PC-9 (cell line): ENCODE measurements around the gene RCE1. TPM values are rescaled to one million over a fixed set of nuclear protein-coding genes. Genes with fewer than 3 reads are reported as not detected.

Experiments
- BruUV-seq: library from RNA; stranded (reverse); fragments of 400-500 nt; replicated peaks from 2 replicates; lab custom pipeline; 2021; lab: Mats Ljungman, UMichigan
- CTCF ChIA-PET: fragments of 300-600 bp; sonication (Branson Sonifier 250); formaldehyde crosslinking; loops from one replicate; lab custom pipeline; 2022; ENCODE audit warnings: antibody characterized with exemption; lab: Charles Lee
- POLR2A ChIA-PET: fragments of 300-600 bp; sonication (Branson Sonifier 250); formaldehyde crosslinking; loops from one replicate; lab custom pipeline; 2022; ENCODE audit warnings: antibody characterized with exemption; ENCODE audit not compliant: unreplicated experiment; lab: Charles Lee
- DNase-seq, 2 experiments: peaks; one replicate each; pipeline versions ENCODE4 v3.0.0 to v3.0.0-alpha.2; 2015 to 2022; ENCODE audit warnings: mixed read lengths in 1 of 2
- H2AFZ ChIP-seq: fragments of 200-600 bp; sonication (generic); 2 replicates; pipeline ENCODE4 v1.8.1; 2017; ENCODE audit warnings: antibody characterized with exemption
- H3F3A ChIP-seq: fragments of 200-600 bp; sonication (generic); 2 replicates; pipeline ENCODE4 v1.8.1; 2017; ENCODE audit warnings: antibody characterized with exemption, mild to moderate bottlenecking, low read depth; ENCODE audit not compliant: insufficient read depth
- H3K27ac ChIP-seq: fragments of 200-600 bp; sonication (generic); 2 replicates; pipeline ENCODE4 v1.6.1; 2016; ENCODE audit warnings: mixed run types
- H3K27me3 ChIP-seq: fragments of 200-600 bp; sonication (generic); 2 replicates; pipeline ENCODE4 v1.6.1; 2016; ENCODE audit warnings: low read depth, mixed run types; ENCODE audit not compliant: insufficient read depth
- H3K36me3 ChIP-seq: fragments of 200-600 bp; sonication (generic); 2 replicates; pipeline ENCODE4 v1.6.1; 2016; ENCODE audit warnings: low read depth, mixed run types
- H3K4me1 ChIP-seq: fragments of 200-600 bp; sonication (generic); replicated peaks from 2 replicates; pipeline ENCODE4 v1.6.1; 2016; ENCODE audit warnings: mixed run types; ENCODE audit not compliant: insufficient read depth
- H3K4me2 ChIP-seq: fragments of 200-600 bp; sonication (generic); 2 replicates; pipeline ENCODE4 v1.6.1; 2017; ENCODE audit warnings: mixed run types
- H3K4me3 ChIP-seq: fragments of 200-600 bp; sonication (generic); 2 replicates; pipeline ENCODE4 v1.6.1; 2016; ENCODE audit warnings: mixed run types
- H3K79me2 ChIP-seq: fragments of 200-600 bp; sonication (generic); 2 replicates; pipeline ENCODE4 v1.6.1; 2017; ENCODE audit warnings: low read depth, mixed run types
- H3K9me2 ChIP-seq: fragments of 200-600 bp; sonication (generic); 2 replicates; pipeline ENCODE4 v1.8.1; 2017; ENCODE audit warnings: mild to moderate bottlenecking; ENCODE audit not compliant: insufficient read depth
- H3K9me3 ChIP-seq: fragments of 200-600 bp; sonication (generic); 2 replicates; pipeline ENCODE4 v1.8.1; 2016; ENCODE audit warnings: low read depth; ENCODE audit not compliant: insufficient read depth
- H4K20me1 ChIP-seq: fragments of 200-600 bp; sonication (generic); 2 replicates; pipeline ENCODE4 v1.8.1; 2017; ENCODE audit not compliant: insufficient read depth
- CTCF ChIP-seq: fragments of 200-600 bp; sonication (generic); conservative IDR thresholded peaks from 2 replicates; pipeline ENCODE4 v1.6.1; 2017; ENCODE audit warnings: mixed run types, antibody characterized with exemption, mild to moderate bottlenecking, moderate library complexity
- EZH2 ChIP-seq: fragments of 200-600 bp; sonication (generic); IDR thresholded peaks from 2 replicates; pipeline ENCODE4 v1.8.0; 2017; ENCODE audit warnings: antibody characterized with exemption, low read depth
- intact Hi-C: fragments of 100-400 bp; cut with micrococcal nuclease; formaldehyde crosslinking; loops from one replicate; pipeline ENCODE4 v1.10.0; 2022; ENCODE audit not compliant: unreplicated experiment
- total RNA-seq: library from RNA; stranded (reverse); gene quantifications from 2 replicates; pipeline ENCODE4 v1.2.3, GENCODE V29; 2021

The RCE1 gene
- total RNA-seq, 1 experiment from 2014 or later, result 42.9 TPM

DNA sequence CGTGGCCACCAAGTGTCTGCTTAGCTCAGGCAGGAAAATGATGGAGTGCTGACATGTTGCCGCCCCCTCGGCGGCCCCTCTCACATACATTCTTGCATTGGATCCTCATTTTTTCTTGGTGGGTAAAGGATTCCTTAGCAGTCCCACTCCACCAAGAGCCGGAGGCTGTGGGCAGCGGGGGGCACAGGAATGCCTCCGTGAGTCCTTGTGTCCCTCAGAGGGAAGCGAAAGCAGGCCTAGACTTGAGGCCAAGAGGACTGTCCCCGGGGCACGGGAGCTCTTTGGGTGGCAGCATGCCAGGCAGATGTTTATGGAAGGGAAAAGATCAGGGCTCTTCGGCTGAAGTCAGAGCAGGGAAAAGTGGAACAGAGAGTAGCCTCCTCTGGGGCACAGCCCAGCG, 35.2 kb downstream of the RCE1 start:
- Histone ChIP-seq H3K9me2 (no peaks in the 10 kb centered on the region), H3K4me2 (no peak overlapping the region), H3F3A (peaks cover 34% of the 10 kb centered on the region), H2AFZ (no peak overlapping the region), H3K9me3 (no peaks in the 10 kb centered on the region), H3K4me1 (peaks cover 48% of the 10 kb centered on the region), H3K4me3 (no peak overlapping the region), H4K20me1 (no peaks in the 10 kb centered on the region), H3K27me3 (no peaks in the 10 kb centered on the region), H3K79me2 (no peaks in the 10 kb centered on the region), H3K27ac (no peak overlapping the region), H3K36me3 (no peaks in the 10 kb centered on the region)
- DNase-seq, result no peak
- no TSS peak for BruUV-seq
- no peak for TF ChIP-seq EZH2
- no peak for TF ChIP-seq CTCF
- intact Hi-C loops, result no loop called here
- CTCF ChIA-PET, result no interaction called here
- POLR2A ChIA-PET, result interaction anchor here (0.6 kb wide), 1 partner anchor 439 kb away, joined by 5 read pairs; no protein-coding TSS in a partner anchor

- H4K20me1 ChIP-seq, result no peaks in the 10 kb centered on the region
- H3K4me1 ChIP-seq, result peaks cover 53% of the 10 kb centered on the region
- intact Hi-C loops, result no loop called here
- no peaks in the 10 kb centered on the region for H3K79me2 ChIP-seq
- no peaks in the 10 kb centered on the region for H3K27me3 ChIP-seq
- H2AFZ ChIP-seq, result no peak overlapping the region
- no peaks in the 10 kb centered on the region for H3K36me3 ChIP-seq
- BruUV-seq, result no TSS peak
- no peak overlapping the region for H3K4me2 ChIP-seq
- H3K9me2 ChIP-seq, result no peaks in the 10 kb centered on the region
- DNase-seq, result no peak
- no peak for TF ChIP-seq CTCF
- TF ChIP-seq EZH2, result no peak
- POLR2A ChIA-PET, result no interaction called here
- CTCF ChIA-PET, result no interaction called here
- no peak overlapping the region for H3K27ac ChIP-seq
- no peak overlapping the region for H3K4me3 ChIP-seq
- H3F3A ChIP-seq, result peaks cover 40% of the 10 kb centered on the region
- no peaks in the 10 kb centered on the region for H3K9me3 ChIP-seq
Measured at GRCh38 chr11:66879000-66879399, 35.8 kb downstream of the RCE1 start.

DNA sequence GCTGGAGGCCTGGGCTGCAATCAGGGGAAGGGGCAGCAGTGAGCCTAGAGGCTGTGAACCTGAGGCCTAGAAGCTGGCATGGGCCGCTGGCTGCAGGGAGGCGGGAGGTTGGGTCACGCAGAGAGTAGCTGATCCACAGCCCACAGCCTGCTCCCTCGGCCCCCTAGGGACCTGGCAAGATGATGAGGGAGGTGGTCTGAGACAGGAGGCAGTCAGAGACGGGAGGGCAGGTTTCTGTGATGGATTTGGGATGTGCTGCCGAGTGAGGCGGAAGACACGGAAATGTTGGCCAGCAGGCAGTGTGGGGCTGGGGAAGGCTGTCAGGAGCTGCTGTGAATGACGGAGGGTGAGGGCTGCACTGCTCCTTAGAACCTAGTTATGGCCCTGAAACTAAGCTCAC, 36.3 kb downstream of the RCE1 start:
- Histone ChIP-seq H3K27me3 (no peaks in the 10 kb centered on the region), H3K4me1 (peaks cover 58% of the 10 kb centered on the region), H3K9me2 (no peaks in the 10 kb centered on the region), H3K4me2 (no peak overlapping the region), H3K36me3 (no peaks in the 10 kb centered on the region), H3K4me3 (no peak overlapping the region), H3F3A (peaks cover 45% of the 10 kb centered on the region), H4K20me1 (no peaks in the 10 kb centered on the region), H3K27ac (no peak overlapping the region), H3K9me3 (no peaks in the 10 kb centered on the region), H3K79me2 (no peaks in the 10 kb centered on the region), H2AFZ (no peak overlapping the region)
- POLR2A ChIA-PET, result interaction anchor here (0.5 kb wide), 2 partner anchors 23 to 779 kb away, joined by 4 to 6 read pairs; no protein-coding TSS in a partner anchor
- CTCF ChIA-PET, result no interaction called here
- intact Hi-C loops, result no loop called here
- no TSS peak for BruUV-seq
- no peak for DNase-seq
- no peak for TF ChIP-seq EZH2
- no peak for TF ChIP-seq CTCF
